ENCODE results near the gene PRR20A.
"Not testable (repeated sequence)": the region's sequence is repeated elsewhere in the genome, so short reads cannot be mapped to it uniquely, and the experiment has no call there.

The PRR20A gene

GRCh38 chr13:57140235-57140968 lies at the start of gene PRR20A:
PRR20A (plus strand) TSS chr13:57140918; CDS start chr13:57141305, 387 bp downstream.
- not testable (repeated sequence) for H3K4me1 ChIP-seq (ENCODE audit: insufficient read depth, low read length); H3K9me3 ChIP-seq (ENCODE audit: low read length); H3K36me3 ChIP-seq (ENCODE audit: insufficient read depth, low read length); H3K9ac ChIP-seq (ENCODE audit: low read length); H3K27ac ChIP-seq (ENCODE audit: low read depth, low read length); H3K4me3 ChIP-seq (ENCODE audit: low read depth in 1 of 2, low read length in 2 of 2); H3K27me3 ChIP-seq (ENCODE audit: control insufficient read depth in 1 of 2, insufficient read depth in 2 of 2, low read length in 2 of 2)

DNA sequence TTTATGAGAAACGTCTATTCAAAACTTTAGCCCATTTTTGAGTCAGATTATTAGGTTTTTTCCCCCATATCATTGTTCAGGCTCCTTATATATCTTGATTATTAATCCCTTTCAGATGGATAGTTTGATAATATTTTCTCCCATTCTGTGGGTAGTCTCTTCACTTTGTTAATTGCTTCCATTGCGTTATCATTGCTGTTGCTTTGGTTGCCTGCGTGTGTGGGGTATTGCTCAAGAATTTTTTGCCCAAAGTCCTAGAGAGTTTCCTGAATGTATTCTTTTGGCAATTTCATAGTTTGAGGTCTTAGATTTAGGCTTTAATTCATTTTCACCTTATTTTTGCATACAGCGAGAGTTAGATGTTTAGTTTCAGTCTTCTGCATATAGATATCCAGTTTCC lies 25.8 kb upstream of the PRR20A start:
- H3K4me3 ChIP-seq (ENCODE audit: low read depth in 1 of 2, low read length in 2 of 2), result no peak overlapping the region
- no peak overlapping the region for H3K27ac ChIP-seq (ENCODE audit: low read depth, low read length)
- H3K4me1 ChIP-seq (ENCODE audit: insufficient read depth, low read length), result no peaks in the 10 kb centered on the region
- no peaks in the 10 kb centered on the region for H3K9me3 ChIP-seq (ENCODE audit: low read length)
- no peaks in the 10 kb centered on the region for H3K36me3 ChIP-seq (ENCODE audit: insufficient read depth, low read length)
- H3K27me3 ChIP-seq (ENCODE audit: control insufficient read depth in 1 of 2, insufficient read depth in 2 of 2, low read length in 2 of 2), result no peaks in the 10 kb centered on the region
- H3K9ac ChIP-seq (ENCODE audit: low read length), result no peak overlapping the region

- H3K27me3 ChIP-seq (ENCODE audit: control insufficient read depth in 1 of 2, insufficient read depth in 2 of 2, low read length in 2 of 2), result no peaks in the 10 kb centered on the region
- H3K4me3 ChIP-seq (ENCODE audit: low read depth in 1 of 2, low read length in 2 of 2), result no peak overlapping the region
- H3K4me1 ChIP-seq (ENCODE audit: insufficient read depth, low read length), result no peaks in the 10 kb centered on the region
- no peaks in the 10 kb centered on the region for H3K36me3 ChIP-seq (ENCODE audit: insufficient read depth, low read length)
- H3K9me3 ChIP-seq (ENCODE audit: low read length), result no peaks in the 10 kb centered on the region
- H3K9ac ChIP-seq (ENCODE audit: low read length), result no peak overlapping the region
- H3K27ac ChIP-seq (ENCODE audit: low read depth, low read length), result no peak overlapping the region
Measured at GRCh38 chr13:57123681-57124080, 17.0 kb upstream of the PRR20A start.

GRCh38 chr13:57128909-57129308 lies 11.8 kb upstream of the PRR20A start:
- no peaks in the 10 kb centered on the region for H3K27me3 ChIP-seq (ENCODE audit: control insufficient read depth in 1 of 2, insufficient read depth in 2 of 2, low read length in 2 of 2)
- H3K4me3 ChIP-seq (ENCODE audit: low read depth in 1 of 2, low read length in 2 of 2), result no peak overlapping the region
- H3K4me1 ChIP-seq (ENCODE audit: insufficient read depth, low read length), result no peaks in the 10 kb centered on the region
- H3K27ac ChIP-seq (ENCODE audit: low read depth, low read length), result no peak overlapping the region
- no peaks in the 10 kb centered on the region for H3K36me3 ChIP-seq (ENCODE audit: insufficient read depth, low read length)
- no peak overlapping the region for H3K9ac ChIP-seq (ENCODE audit: low read length)
- H3K9me3 ChIP-seq (ENCODE audit: low read length), result no peaks in the 10 kb centered on the region

GRCh38 chr13:57136093-57136492 lies 4.6 kb upstream of the PRR20A start:
- no peaks in the 10 kb centered on the region for H3K9me3 ChIP-seq (ENCODE audit: low read length)
- H3K4me1 ChIP-seq (ENCODE audit: insufficient read depth, low read length), result no peaks in the 10 kb centered on the region
- no peak overlapping the region for H3K27ac ChIP-seq (ENCODE audit: low read depth, low read length)
- no peaks in the 10 kb centered on the region for H3K27me3 ChIP-seq (ENCODE audit: control insufficient read depth in 1 of 2, insufficient read depth in 2 of 2, low read length in 2 of 2)
- no peak overlapping the region for H3K9ac ChIP-seq (ENCODE audit: low read length)
- no peaks in the 10 kb centered on the region for H3K36me3 ChIP-seq (ENCODE audit: insufficient read depth, low read length)
- H3K4me3 ChIP-seq (ENCODE audit: low read depth in 1 of 2, low read length in 2 of 2), result no peak overlapping the region

GRCh38 chr13:57137585-57137984 lies 3.1 kb upstream of the PRR20A start:
- no peak overlapping the region for H3K9ac ChIP-seq (ENCODE audit: low read length)
- H3K27me3 ChIP-seq (ENCODE audit: control insufficient read depth in 1 of 2, insufficient read depth in 2 of 2, low read length in 2 of 2), result no peaks in the 10 kb centered on the region
- no peaks in the 10 kb centered on the region for H3K9me3 ChIP-seq (ENCODE audit: low read length)
- H3K4me3 ChIP-seq (ENCODE audit: low read depth in 1 of 2, low read length in 2 of 2), result no peak overlapping the region
- H3K4me1 ChIP-seq (ENCODE audit: insufficient read depth, low read length), result no peaks in the 10 kb centered on the region
- H3K36me3 ChIP-seq (ENCODE audit: insufficient read depth, low read length), result no peaks in the 10 kb centered on the region
- H3K27ac ChIP-seq (ENCODE audit: low read depth, low read length), result no peak overlapping the region

GRCh38 chr13:57138988-57139387 lies 1.7 kb upstream of the PRR20A start:
- H3K9ac ChIP-seq (ENCODE audit: low read length), result no peak overlapping the region
- H3K9me3 ChIP-seq (ENCODE audit: low read length), result no peaks in the 10 kb centered on the region
- H3K4me1 ChIP-seq (ENCODE audit: insufficient read depth, low read length), result no peaks in the 10 kb centered on the region
- H3K27ac ChIP-seq (ENCODE audit: low read depth, low read length), result no peak overlapping the region
- H3K36me3 ChIP-seq (ENCODE audit: insufficient read depth, low read length), result no peaks in the 10 kb centered on the region
- no peak overlapping the region for H3K4me3 ChIP-seq (ENCODE audit: low read depth in 1 of 2, low read length in 2 of 2)
- H3K27me3 ChIP-seq (ENCODE audit: control insufficient read depth in 1 of 2, insufficient read depth in 2 of 2, low read length in 2 of 2), result no peaks in the 10 kb centered on the region

- not testable (repeated sequence) for H3K27me3 ChIP-seq (ENCODE audit: control insufficient read depth in 1 of 2, insufficient read depth in 2 of 2, low read length in 2 of 2); H3K9ac ChIP-seq (ENCODE audit: low read length); H3K36me3 ChIP-seq (ENCODE audit: insufficient read depth, low read length); H3K4me1 ChIP-seq (ENCODE audit: insufficient read depth, low read length); H3K27ac ChIP-seq (ENCODE audit: low read depth, low read length); H3K9me3 ChIP-seq (ENCODE audit: low read length); H3K4me3 ChIP-seq (ENCODE audit: low read depth in 1 of 2, low read length in 2 of 2)
Measured at GRCh38 chr13:57139781-57140180, 937 bp upstream of the PRR20A start.

DNA sequence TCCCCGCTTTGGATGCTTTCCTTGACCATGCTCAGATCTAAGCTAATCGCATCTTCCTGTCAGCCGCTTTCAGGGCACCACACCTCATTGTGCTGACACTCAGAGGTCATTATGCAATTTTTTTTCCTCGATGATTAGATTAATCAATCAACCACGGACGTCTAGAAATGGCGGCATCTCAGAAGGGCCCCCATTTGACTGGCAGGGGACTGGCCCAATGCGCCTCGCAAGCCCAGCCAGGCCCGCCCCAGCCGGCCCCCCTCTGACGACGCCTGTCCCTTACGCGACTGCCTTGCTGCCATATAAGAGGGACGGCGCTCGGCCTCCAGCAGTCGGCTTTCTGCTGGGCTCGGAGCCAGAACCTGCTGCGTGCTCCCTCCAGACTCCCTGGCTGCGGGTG lies 6.5 kb downstream of the PRR20A start, which contains the start of gene PRR20B:
TSS of gene PRR20B (plus strand) at position 301 of the 400 bp plus-strand sequence. CDS start 387 bp downstream, outside the sequence.
- not testable (repeated sequence) for H3K4me1 ChIP-seq (ENCODE audit: insufficient read depth, low read length); H3K27me3 ChIP-seq (ENCODE audit: control insufficient read depth in 1 of 2, insufficient read depth in 2 of 2, low read length in 2 of 2); H3K36me3 ChIP-seq (ENCODE audit: insufficient read depth, low read length); H3K9me3 ChIP-seq (ENCODE audit: low read length); H3K4me3 ChIP-seq (ENCODE audit: low read depth in 1 of 2, low read length in 2 of 2); H3K9ac ChIP-seq (ENCODE audit: low read length); H3K27ac ChIP-seq (ENCODE audit: low read depth, low read length)

- not testable (repeated sequence) for H3K27me3 ChIP-seq (ENCODE audit: control insufficient read depth in 1 of 2, insufficient read depth in 2 of 2, low read length in 2 of 2); H3K27ac ChIP-seq (ENCODE audit: low read depth, low read length); H3K9ac ChIP-seq (ENCODE audit: low read length); H3K9me3 ChIP-seq (ENCODE audit: low read length); H3K4me1 ChIP-seq (ENCODE audit: insufficient read depth, low read length); H3K4me3 ChIP-seq (ENCODE audit: low read depth in 1 of 2, low read length in 2 of 2); H3K36me3 ChIP-seq (ENCODE audit: insufficient read depth, low read length)
Measured at GRCh38 chr13:57148106-57148505, 7.4 kb downstream of the PRR20A start.

- not testable (repeated sequence) for H3K9ac ChIP-seq (ENCODE audit: low read length); H3K9me3 ChIP-seq (ENCODE audit: low read length); H3K4me1 ChIP-seq (ENCODE audit: insufficient read depth, low read length); H3K27me3 ChIP-seq (ENCODE audit: control insufficient read depth in 1 of 2, insufficient read depth in 2 of 2, low read length in 2 of 2); H3K27ac ChIP-seq (ENCODE audit: low read depth, low read length); H3K4me3 ChIP-seq (ENCODE audit: low read depth in 1 of 2, low read length in 2 of 2); H3K36me3 ChIP-seq (ENCODE audit: insufficient read depth, low read length)
Measured at GRCh38 chr13:57153761-57154160, 13.0 kb downstream of the PRR20A start, which contains the start of gene PRR20C. PRR20C (plus strand) TSS chr13:57154061; CDS start chr13:57154448, 387 bp downstream.

DNA sequence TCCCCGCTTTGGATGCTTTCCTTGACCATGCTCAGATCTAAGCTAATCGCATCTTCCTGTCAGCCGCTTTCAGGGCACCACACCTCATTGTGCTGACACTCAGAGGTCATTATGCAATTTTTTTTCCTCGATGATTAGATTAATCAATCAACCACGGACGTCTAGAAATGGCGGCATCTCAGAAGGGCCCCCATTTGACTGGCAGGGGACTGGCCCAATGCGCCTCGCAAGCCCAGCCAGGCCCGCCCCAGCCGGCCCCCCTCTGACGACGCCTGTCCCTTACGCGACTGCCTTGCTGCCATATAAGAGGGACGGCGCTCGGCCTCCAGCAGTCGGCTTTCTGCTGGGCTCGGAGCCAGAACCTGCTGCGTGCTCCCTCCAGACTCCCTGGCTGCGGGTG lies 19.6 kb downstream of the PRR20A start, which contains the start of gene PRR20D:
TSS of gene PRR20D (plus strand) at position 301 of the 400 bp plus-strand sequence. CDS start 387 bp downstream, outside the sequence.
- not testable (repeated sequence) for H3K36me3 ChIP-seq (ENCODE audit: insufficient read depth, low read length); H3K27me3 ChIP-seq (ENCODE audit: control insufficient read depth in 1 of 2, insufficient read depth in 2 of 2, low read length in 2 of 2); H3K4me1 ChIP-seq (ENCODE audit: insufficient read depth, low read length); H3K27ac ChIP-seq (ENCODE audit: low read depth, low read length); H3K9me3 ChIP-seq (ENCODE audit: low read length); H3K9ac ChIP-seq (ENCODE audit: low read length); H3K4me3 ChIP-seq (ENCODE audit: low read depth in 1 of 2, low read length in 2 of 2)
